Activated CD4-positive, alpha-beta memory T cell treated with anti-CD3 and anti-CD28 coated beads, Interleukin-2, amount 10 ng/mL, durations not matched to agents 7 days and 5 days (primary cell): ENCODE data around the gene ERAP2. TPM values are rescaled to one million over a fixed set of nuclear protein-coding genes. Genes with fewer than 3 reads are reported as not detected.

ENCODE experiments used
- CTCF ChIA-PET: fragments of 350-600 bp; sonication (Branson Sonifier 250); formaldehyde crosslinking; loops from one replicate; lab custom pipeline; 2021; ENCODE audit warnings: antibody characterized with exemption, inconsistent platforms; lab: Charles Lee
- POLR2A ChIA-PET: fragments of 350-600 bp; sonication (Branson Sonifier 250); formaldehyde crosslinking; loops from one replicate; lab custom pipeline; 2021; ENCODE audit warnings: antibody characterized with exemption; lab: Charles Lee
- DNase-seq: peaks from one replicate; pipeline ENCODE4 v3.0.0-alpha.2; 2020
- H3K27ac Mint-ChIP-seq: one replicate; pipeline ENCODE4 v1.8.0; 2021; ENCODE audit warnings: mild to moderate bottlenecking, mixed read lengths
- H3K27me3 Mint-ChIP-seq: one replicate; pipeline ENCODE4 v1.8.0; 2021; ENCODE audit warnings: mixed read lengths
- H3K36me3 Mint-ChIP-seq: one replicate; pipeline ENCODE4 v1.8.0; 2021; ENCODE audit warnings: low read depth, mixed read lengths
- H3K4me1 Mint-ChIP-seq: one replicate; pipeline ENCODE4 v1.8.0; 2021; ENCODE audit warnings: mixed read lengths
- H3K4me3 Mint-ChIP-seq: one replicate; pipeline ENCODE4 v1.8.0; 2021; ENCODE audit warnings: mild to moderate bottlenecking, mixed read lengths
- H3K9me3 Mint-ChIP-seq: one replicate; pipeline ENCODE4 v1.8.0; 2021; ENCODE audit warnings: mixed read lengths
- total RNA-seq, 2 experiments: library from RNA; stranded (reverse); gene quantifications; one replicate each; pipeline ENCODE4 v1.2.3, GENCODE V29; 2021

ERAP2 gene
- total RNA-seq, 2 experiments from 2014 or later = 91.3 to 93.9 TPM

DNA sequence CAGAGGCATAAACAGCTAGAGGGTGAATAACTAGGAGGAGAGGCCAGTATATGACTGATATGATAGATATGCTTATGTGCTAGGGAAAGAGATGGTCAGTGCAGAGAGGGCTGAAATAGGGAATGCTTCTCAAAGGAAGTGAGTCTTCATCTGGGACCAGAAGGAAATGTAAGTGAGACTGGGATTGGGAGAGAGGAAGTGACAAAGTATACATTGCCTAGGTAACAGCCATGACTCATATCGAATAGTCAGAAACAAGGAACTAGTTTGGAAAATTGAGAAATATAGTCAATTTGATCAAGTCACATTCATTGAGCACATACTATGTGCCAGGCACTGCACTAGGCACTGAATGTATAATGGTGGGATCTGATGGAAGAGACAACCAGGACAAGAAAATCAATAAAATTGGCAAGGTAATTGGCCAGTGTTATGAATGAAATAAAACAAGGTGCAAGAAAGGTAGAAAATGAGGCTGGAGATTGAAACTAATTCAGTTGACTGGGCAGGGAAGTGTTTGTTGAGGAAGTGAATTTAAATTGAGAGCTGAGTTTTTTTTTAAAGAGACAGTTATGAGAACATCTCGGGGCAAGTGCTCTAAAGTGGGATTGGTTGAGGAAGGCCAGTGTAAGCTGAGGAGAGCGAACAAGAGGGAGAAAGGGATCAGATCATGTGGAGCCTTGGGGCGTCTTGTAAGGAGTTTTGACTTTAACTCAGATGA lies 4.3 kb downstream of the ERAP2 start:
- CTCF ChIA-PET = interaction anchor here (1.3 kb wide), 1 partner anchor 11 kb away, joined by 7 read pairs; no protein-coding TSS in a partner anchor
- POLR2A ChIA-PET = interaction anchor here (0.6 to 5.9 kb wide), 4 partner anchors 9 to 72 kb away, joined by 3 to 44 read pairs (median 8); partner anchors contain the start of gene ERAP1
- H3K4me1 Mint-ChIP-seq = peaks cover 76% of the 10 kb centered on the region
- no peaks in the 10 kb centered on the region for H3K27me3 Mint-ChIP-seq
- peak overlapping the region; percentile 35 for H3K4me3 Mint-ChIP-seq
- peak overlapping the region; percentile 58 for H3K27ac Mint-ChIP-seq
- peaks cover 61% of the 10 kb centered on the region for H3K36me3 Mint-ChIP-seq
- no peak for DNase-seq
- no peaks in the 10 kb centered on the region for H3K9me3 Mint-ChIP-seq

DNA sequence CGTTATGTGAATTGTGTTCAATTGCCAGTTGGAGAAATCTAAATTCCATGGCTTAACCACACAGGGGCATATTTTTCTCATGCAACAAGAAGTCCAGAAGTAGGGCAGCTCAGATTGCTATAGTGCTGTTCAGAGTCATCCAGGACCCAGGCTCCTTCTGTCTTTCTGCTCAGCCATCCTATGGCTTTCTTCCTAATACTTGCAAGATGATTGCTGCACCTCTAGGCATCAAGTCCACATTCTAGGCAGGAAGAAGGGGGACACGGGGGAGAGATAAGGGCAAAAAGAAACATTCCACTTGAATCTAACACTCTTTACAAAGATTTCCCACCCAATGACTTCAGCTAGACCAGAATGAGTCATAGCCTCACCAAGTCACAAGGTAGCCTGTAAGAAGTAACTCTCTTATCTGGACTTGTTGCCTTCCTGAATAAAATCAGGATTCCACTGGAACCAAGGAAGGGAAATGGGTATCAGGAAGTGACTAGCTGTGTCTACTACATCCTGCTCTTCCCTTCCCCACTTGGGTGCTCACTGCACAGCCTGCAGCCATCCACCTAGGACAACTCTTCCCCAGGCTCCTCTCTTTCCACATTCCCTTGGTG lies 5.3 kb downstream of the ERAP2 start:
- H3K27me3 Mint-ChIP-seq = no peaks in the 10 kb centered on the region
- H3K27ac Mint-ChIP-seq = peak overlapping the region; percentile 58
- CTCF ChIA-PET = interaction anchor here (1.3 to 2.3 kb wide), 2 partner anchors 12 to 14 kb away, joined by 7 to 9 read pairs; no protein-coding TSS in a partner anchor
- no peaks in the 10 kb centered on the region for H3K9me3 Mint-ChIP-seq
- H3K36me3 Mint-ChIP-seq = peaks cover 71% of the 10 kb centered on the region
- no peak for DNase-seq
- H3K4me1 Mint-ChIP-seq = peaks cover 81% of the 10 kb centered on the region
- POLR2A ChIA-PET = interaction anchor here (0.6 to 5.9 kb wide), 6 partner anchors 9 to 297 kb away, joined by 3 to 44 read pairs (median 6); partner anchors contain the start of gene ERAP1
- peak overlapping the region; percentile 35 for H3K4me3 Mint-ChIP-seq

- no peak overlapping the region for H3K4me3 Mint-ChIP-seq
- peaks cover 81% of the 10 kb centered on the region for H3K36me3 Mint-ChIP-seq
- H3K4me1 Mint-ChIP-seq = peaks cover 73% of the 10 kb centered on the region
- H3K9me3 Mint-ChIP-seq = no peaks in the 10 kb centered on the region
- peak overlapping the region; percentile 66 for H3K27ac Mint-ChIP-seq
- no peak for DNase-seq
- POLR2A ChIA-PET = interaction anchor here (2.3 to 5.9 kb wide), 3 partner anchors 7 to 12 kb away, joined by 13 to 49 read pairs (median 44); partner anchors contain the start of gene ERAP2
- CTCF ChIA-PET = interaction anchor here (2.3 to 3.7 kb wide), 2 partner anchors 12 to 15 kb away, joined by 9 to 34 read pairs; no protein-coding TSS in a partner anchor
- H3K27me3 Mint-ChIP-seq = no peaks in the 10 kb centered on the region
Observed at GRCh38 chr5:96883871-96884270, 7.6 kb downstream of the ERAP2 start.

GRCh38 chr5:96884995-96885394 lies 8.7 kb downstream of the ERAP2 start:
- peaks cover 66% of the 10 kb centered on the region for H3K4me1 Mint-ChIP-seq
- H3K4me3 Mint-ChIP-seq = no peak overlapping the region
- peak overlapping the region; percentile 88 for H3K27ac Mint-ChIP-seq
- POLR2A ChIA-PET = interaction anchor here (0.7 to 5.9 kb wide), 9 partner anchors 8 to 76 kb away, joined by 3 to 49 read pairs (median 7); partner anchors contain the start of genes ERAP2 and LNPEP
- DNase-seq = no peak
- H3K27me3 Mint-ChIP-seq = no peaks in the 10 kb centered on the region
- CTCF ChIA-PET = interaction anchor here (0.9 to 3.7 kb wide), 5 partner anchors 8 to 16 kb away, joined by 3 to 34 read pairs (median 3); partner anchors contain the start of gene ERAP2
- peaks cover 85% of the 10 kb centered on the region for H3K36me3 Mint-ChIP-seq
- no peaks in the 10 kb centered on the region for H3K9me3 Mint-ChIP-seq

GRCh38 chr5:96885518-96886338 lies 9.4 kb downstream of the ERAP2 start:
- Mint-ChIP-seq H3K27me3 (no peaks in the 10 kb centered on the region), H3K4me1 (peaks cover 59% of the 10 kb centered on the region), H3K4me3 (peak overlapping the region; percentile 4), H3K9me3 (no peaks in the 10 kb centered on the region), H3K36me3 (peaks cover 82% of the 10 kb centered on the region), H3K27ac (peak overlapping the region; percentile 88)
- ChIA-PET CTCF (interaction anchor here (0.9 to 3.7 kb wide), 7 partner anchors 9 to 276 kb away, joined by 3 to 34 read pairs (median 3); partner anchors contain the start of gene ERAP2), POLR2A (interaction anchor here (0.9 to 5.9 kb wide), 8 partner anchors 9 to 77 kb away, joined by 3 to 49 read pairs (median 9); partner anchors contain the start of genes ERAP2 and LNPEP)
- peak; percentile 51 for DNase-seq

- H3K27ac Mint-ChIP-seq = peak overlapping the region; percentile 25
- no peak overlapping the region for H3K4me3 Mint-ChIP-seq
- peaks cover 77% of the 10 kb centered on the region for H3K36me3 Mint-ChIP-seq
- CTCF ChIA-PET = interaction anchor here (1.1 to 1.4 kb wide), 2 partner anchors 24 to 268 kb away, joined by 3 to 10 read pairs; no protein-coding TSS in a partner anchor
- POLR2A ChIA-PET = interaction anchor here (0.7 to 4.9 kb wide), 5 partner anchors 10 to 86 kb away, joined by 3 to 50 read pairs (median 11); partner anchors contain the start of genes ERAP1 and ERAP2
- DNase-seq = no peak
- H3K4me1 Mint-ChIP-seq = peaks cover 42% of the 10 kb centered on the region
- no peaks in the 10 kb centered on the region for H3K27me3 Mint-ChIP-seq
- H3K9me3 Mint-ChIP-seq = no peaks in the 10 kb centered on the region
Observed at GRCh38 chr5:96893342-96893741, 17.0 kb downstream of the ERAP2 start.

GRCh38 chr5:96896276-96896675 lies 20.0 kb downstream of the ERAP2 start:
- Mint-ChIP-seq H3K27me3 (no peaks in the 10 kb centered on the region), H3K9me3 (no peaks in the 10 kb centered on the region), H3K4me3 (peak overlapping the region; percentile 67), H3K4me1 (peaks cover 44% of the 10 kb centered on the region), H3K36me3 (peaks cover 79% of the 10 kb centered on the region), H3K27ac (peak overlapping the region; percentile 87)
- ChIA-PET CTCF (interaction anchor here (0.8 to 2.6 kb wide), 9 partner anchors 11 to 142 kb away, joined by 3 to 23 read pairs (median 4); partner anchors contain the start of genes ERAP1 and ERAP2), POLR2A (interaction anchor here (0.8 to 4.9 kb wide), 19 partner anchors 9 to 1073 kb away, joined by 3 to 50 read pairs (median 4); partner anchors contain the start of genes CAST, ERAP1, ERAP2 and LNPEP)
- DNase-seq = peak; percentile 32

DNA sequence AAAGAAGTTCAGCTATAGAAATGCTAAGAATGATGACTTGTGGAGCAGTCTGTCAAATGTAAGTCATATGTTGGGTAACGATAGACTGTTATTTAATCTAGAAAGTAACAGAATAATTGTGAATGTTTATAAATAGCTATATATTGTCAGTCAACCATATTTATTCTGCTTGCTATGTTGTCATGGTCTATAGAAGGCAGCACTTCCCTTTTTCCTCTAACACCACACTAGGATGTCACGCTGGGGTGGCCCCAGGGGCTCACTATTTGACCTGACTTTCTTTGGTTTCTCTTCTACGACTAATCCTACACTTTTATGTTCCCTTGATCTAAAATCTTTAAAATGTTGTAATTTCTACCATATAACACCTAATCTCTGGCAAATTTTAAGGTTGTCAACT lies 20.5 kb downstream of the ERAP2 start:
- peaks cover 47% of the 10 kb centered on the region for H3K4me1 Mint-ChIP-seq
- H3K27ac Mint-ChIP-seq = peak overlapping the region; percentile 87
- peaks cover 81% of the 10 kb centered on the region for H3K36me3 Mint-ChIP-seq
- no peaks in the 10 kb centered on the region for H3K9me3 Mint-ChIP-seq
- peak overlapping the region; percentile 67 for H3K4me3 Mint-ChIP-seq
- ChIA-PET POLR2A (interaction anchor here (0.8 to 4.9 kb wide), 19 partner anchors 8 to 1073 kb away, joined by 3 to 50 read pairs (median 4); partner anchors contain the start of genes CAST, ERAP1, ERAP2 and LNPEP), CTCF (interaction anchor here (0.8 to 2.6 kb wide), 11 partner anchors 11 to 246 kb away, joined by 3 to 23 read pairs (median 4); partner anchors contain the start of genes ERAP1, ERAP2 and LIX1)
- H3K27me3 Mint-ChIP-seq = no peaks in the 10 kb centered on the region
- DNase-seq = no peak

DNA sequence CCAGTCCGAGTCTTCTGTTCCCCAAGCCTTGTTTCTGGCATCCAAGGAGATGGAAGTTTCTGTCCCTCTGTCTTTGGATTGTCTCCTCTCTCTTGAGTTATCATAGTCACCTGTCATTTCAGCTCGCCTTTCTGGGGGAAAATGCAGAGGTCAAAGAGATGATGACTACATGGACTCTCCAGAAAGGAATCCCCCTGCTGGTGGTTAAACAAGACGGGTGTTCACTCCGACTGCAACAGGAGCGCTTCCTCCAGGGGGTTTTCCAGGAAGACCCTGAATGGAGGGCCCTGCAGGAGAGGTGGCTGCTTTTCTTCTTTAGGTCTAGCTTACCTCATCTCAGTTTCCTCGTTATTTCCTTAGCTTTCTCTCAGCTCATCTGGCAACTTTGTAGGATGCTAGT lies 25.1 kb downstream of the ERAP2 start:
- Mint-ChIP-seq H3K27me3 (no peaks in the 10 kb centered on the region), H3K4me1 (peaks cover 28% of the 10 kb centered on the region), H3K27ac (no peak overlapping the region), H3K4me3 (no peak overlapping the region), H3K36me3 (peaks cover 82% of the 10 kb centered on the region), H3K9me3 (no peaks in the 10 kb centered on the region)
- POLR2A ChIA-PET = interaction anchor here (1.0 to 1.4 kb wide), 2 partner anchors 25 to 31 kb away, joined by 3 read pairs; partner anchors contain the start of gene ERAP2
- CTCF ChIA-PET = interaction anchor here (1.6 kb wide), 2 partner anchors 32 to 149 kb away, joined by 5 read pairs; no protein-coding TSS in a partner anchor
- no peak for DNase-seq

- ChIA-PET POLR2A (interaction anchor here (1.4 kb wide), 1 partner anchor 26 kb away, joined by 3 read pairs; the partner anchor contains the start of gene ERAP2), CTCF (interaction anchor here (1.6 kb wide), 2 partner anchors 32 to 149 kb away, joined by 5 read pairs; no protein-coding TSS in a partner anchor)
- H3K36me3 Mint-ChIP-seq = peaks cover 81% of the 10 kb centered on the region
- H3K9me3 Mint-ChIP-seq = no peaks in the 10 kb centered on the region
- peaks cover 23% of the 10 kb centered on the region for H3K4me1 Mint-ChIP-seq
- no peaks in the 10 kb centered on the region for H3K27me3 Mint-ChIP-seq
- H3K4me3 Mint-ChIP-seq = no peak overlapping the region
- H3K27ac Mint-ChIP-seq = no peak overlapping the region
- no peak for DNase-seq
Observed at GRCh38 chr5:96901841-96902240, 25.5 kb downstream of the ERAP2 start.

DNA sequence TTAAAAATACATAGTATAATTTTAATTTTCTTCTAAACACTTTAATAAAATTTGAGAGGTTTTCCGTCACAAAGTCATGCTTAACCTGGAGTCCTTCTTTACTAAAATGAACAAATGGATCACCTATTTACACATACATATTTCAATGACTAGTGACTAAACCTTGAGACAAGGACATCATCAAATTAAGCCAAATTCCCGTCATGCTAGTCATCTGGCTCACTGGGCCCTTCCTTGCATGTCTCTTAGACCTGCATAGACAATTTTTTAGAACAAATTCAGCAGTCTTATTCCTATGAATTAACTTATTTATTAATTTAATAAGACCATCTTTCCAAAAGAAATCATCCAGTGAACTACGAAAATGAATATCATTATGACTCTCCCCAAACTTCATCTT lies 26.6 kb downstream of the ERAP2 start:
- ChIA-PET CTCF (interaction anchor here (1.6 kb wide), 1 partner anchor 33 kb away, joined by 5 read pairs; no protein-coding TSS in a partner anchor), POLR2A (no interaction called here)
- Mint-ChIP-seq H3K9me3 (no peaks in the 10 kb centered on the region), H3K27me3 (no peaks in the 10 kb centered on the region), H3K4me1 (peaks cover 18% of the 10 kb centered on the region), H3K27ac (no peak overlapping the region), H3K36me3 (peaks cover 76% of the 10 kb centered on the region), H3K4me3 (no peak overlapping the region)
- DNase-seq = no peak
